Left ventricle myocardium inferior (tissue), 1 donor: ENCODE data around the gene LRP1B. TPM values are rescaled to one million over a fixed set of nuclear protein-coding genes. Genes with fewer than 3 reads are reported as not detected.

Experiments
- DNase-seq: peaks from one replicate; pipeline ENCODE4 v3.0.0-alpha.2; 2020
- H3K27ac ChIP-seq: fragments of 200-600 bp; replicated peaks from 2 replicates; pipeline ENCODE4 v1.8.0; 2021
- H3K27me3 ChIP-seq: fragments of 200-600 bp; 2 replicates; pipeline ENCODE4 v1.8.0; 2021; ENCODE audit warnings: low read depth
- H3K36me3 ChIP-seq: fragments of 200-600 bp; 2 replicates; pipeline ENCODE4 v1.8.0; 2021
- H3K4me1 ChIP-seq: fragments of 200-600 bp; 2 replicates; pipeline ENCODE4 v1.8.0; 2021
- H3K4me3 ChIP-seq: fragments of 200-600 bp; 2 replicates; pipeline ENCODE4 v1.8.0; 2021; ENCODE audit warnings: mild to moderate bottlenecking, moderate library complexity
- H3K9me3 ChIP-seq: fragments of 200-600 bp; replicated peaks from 2 replicates; pipeline ENCODE4 v1.8.0; 2021
- intact Hi-C: fragments of 100-400 bp; cut with micrococcal nuclease; formaldehyde crosslinking; loops from one replicate; pipeline ENCODE4 v1.11.0; 2022
- total RNA-seq: library from RNA; stranded (reverse); fragmentation: NEBNext Ultra II Directional; extraction: Animal tissue kit (Norgen Biotek cat#: 25700); gene quantifications from one replicate; pipeline ENCODE4 v1.2.1, GENCODE V29; 2021
- TF ChIP-seq, protein P1 (sequence below): fragments of 200-600 bp; IDR thresholded peaks from 2 replicates; pipeline ENCODE4 v1.8.0; 2021; ENCODE audit warnings: antibody characterized with exemption, mild to moderate bottlenecking, borderline replicate concordance
- donor health status: DM: no; HTN: yes; CAD: no; lungs with severe emphysema.

Gene LRP1B
- total RNA-seq, 1 donor from 2014 or later, result 0.08 TPM

DNA sequence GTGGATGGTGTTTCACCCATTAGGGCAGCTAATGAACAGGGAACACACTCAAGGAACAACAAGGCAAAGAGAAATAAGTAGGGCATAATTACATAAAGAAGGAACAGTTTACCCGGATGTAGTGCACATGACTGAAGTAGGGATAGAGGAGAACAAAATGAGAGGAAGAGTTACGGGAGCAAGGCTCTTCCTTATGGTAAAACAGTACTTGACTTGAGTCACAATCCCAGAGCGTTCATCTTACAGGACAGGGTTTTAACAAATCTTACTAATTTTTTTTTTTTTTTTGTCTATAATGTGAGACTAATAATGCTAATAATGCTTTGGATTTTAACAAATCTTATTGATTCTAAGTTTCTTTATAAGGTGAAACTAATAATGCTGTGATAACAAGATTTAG is 1329.5 kb downstream of the LRP1B start:
- DNase-seq, result no peak
- Histone ChIP-seq H3K9me3 (no peaks in the 10 kb centered on the region), H3K4me1 (no peaks in the 10 kb centered on the region), H3K4me3 (no peak overlapping the region), H3K27me3 (no peaks in the 10 kb centered on the region), H3K36me3 (no peaks in the 10 kb centered on the region), H3K27ac (no peak overlapping the region)
- TF ChIP-seq, protein P1, sequence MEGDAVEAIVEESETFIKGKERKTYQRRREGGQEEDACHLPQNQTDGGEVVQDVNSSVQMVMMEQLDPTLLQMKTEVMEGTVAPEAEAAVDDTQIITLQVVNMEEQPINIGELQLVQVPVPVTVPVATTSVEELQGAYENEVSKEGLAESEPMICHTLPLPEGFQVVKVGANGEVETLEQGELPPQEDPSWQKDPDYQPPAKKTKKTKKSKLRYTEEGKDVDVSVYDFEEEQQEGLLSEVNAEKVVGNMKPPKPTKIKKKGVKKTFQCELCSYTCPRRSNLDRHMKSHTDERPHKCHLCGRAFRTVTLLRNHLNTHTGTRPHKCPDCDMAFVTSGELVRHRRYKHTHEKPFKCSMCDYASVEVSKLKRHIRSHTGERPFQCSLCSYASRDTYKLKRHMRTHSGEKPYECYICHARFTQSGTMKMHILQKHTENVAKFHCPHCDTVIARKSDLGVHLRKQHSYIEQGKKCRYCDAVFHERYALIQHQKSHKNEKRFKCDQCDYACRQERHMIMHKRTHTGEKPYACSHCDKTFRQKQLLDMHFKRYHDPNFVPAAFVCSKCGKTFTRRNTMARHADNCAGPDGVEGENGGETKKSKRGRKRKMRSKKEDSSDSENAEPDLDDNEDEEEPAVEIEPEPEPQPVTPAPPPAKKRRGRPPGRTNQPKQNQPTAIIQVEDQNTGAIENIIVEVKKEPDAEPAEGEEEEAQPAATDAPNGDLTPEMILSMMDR, result no peak
- intact Hi-C loops, result no loop called here

DNA sequence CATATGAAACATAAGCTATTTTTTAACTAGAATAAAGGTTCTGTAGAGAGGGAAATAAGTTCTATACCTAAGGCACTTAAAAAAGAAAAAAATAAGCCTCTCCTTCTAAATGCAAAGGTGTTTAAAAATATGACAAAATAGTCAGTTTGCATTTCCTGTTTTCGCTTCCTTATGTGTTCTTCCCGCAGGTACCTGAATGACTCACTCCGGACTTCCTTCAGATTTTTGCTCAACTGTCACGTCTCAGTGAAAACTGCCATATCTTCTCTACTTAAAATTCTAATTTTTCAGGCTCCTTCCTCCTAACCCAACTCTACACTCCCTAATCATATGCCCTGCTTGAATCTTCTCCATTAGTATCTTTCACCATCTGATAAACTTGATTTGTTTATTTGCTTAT is 1333.1 kb downstream of the LRP1B start:
- no peaks in the 10 kb centered on the region for H3K4me1 ChIP-seq
- no peak for DNase-seq
- intact Hi-C loops, result no loop called here
- no peaks in the 10 kb centered on the region for H3K27me3 ChIP-seq
- no peak overlapping the region for H3K27ac ChIP-seq
- H3K36me3 ChIP-seq, result no peaks in the 10 kb centered on the region
- no peaks in the 10 kb centered on the region for H3K9me3 ChIP-seq
- TF ChIP-seq, protein P1, result no peak
- no peak overlapping the region for H3K4me3 ChIP-seq

DNA sequence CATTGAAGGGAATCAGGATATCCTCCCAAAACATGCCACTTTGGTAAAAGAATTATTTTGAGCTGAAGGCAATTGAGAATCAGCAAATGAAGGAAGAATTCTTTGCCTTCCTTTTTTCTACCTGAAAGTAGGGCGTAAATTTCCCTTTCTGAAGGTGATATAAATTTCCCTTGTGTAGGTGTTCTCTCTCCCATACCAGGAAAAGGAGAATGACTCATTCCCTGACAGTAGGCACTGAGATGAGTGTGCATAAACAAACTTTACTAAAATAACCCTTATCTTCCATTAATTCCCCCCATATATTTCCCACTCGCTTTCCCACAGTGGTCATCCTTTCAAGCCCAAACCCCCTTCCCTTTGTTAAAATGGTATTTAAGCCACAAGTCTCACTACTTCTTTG is 1339.0 kb downstream of the LRP1B start:
- intact Hi-C loops, result no loop called here
- Histone ChIP-seq H3K27ac (no peak overlapping the region), H3K4me3 (no peak overlapping the region), H3K9me3 (peaks cover 2% of the 10 kb centered on the region), H3K4me1 (no peaks in the 10 kb centered on the region), H3K36me3 (no peaks in the 10 kb centered on the region), H3K27me3 (no peaks in the 10 kb centered on the region)
- DNase-seq, result no peak
- TF ChIP-seq, protein P1, result no peak

DNA sequence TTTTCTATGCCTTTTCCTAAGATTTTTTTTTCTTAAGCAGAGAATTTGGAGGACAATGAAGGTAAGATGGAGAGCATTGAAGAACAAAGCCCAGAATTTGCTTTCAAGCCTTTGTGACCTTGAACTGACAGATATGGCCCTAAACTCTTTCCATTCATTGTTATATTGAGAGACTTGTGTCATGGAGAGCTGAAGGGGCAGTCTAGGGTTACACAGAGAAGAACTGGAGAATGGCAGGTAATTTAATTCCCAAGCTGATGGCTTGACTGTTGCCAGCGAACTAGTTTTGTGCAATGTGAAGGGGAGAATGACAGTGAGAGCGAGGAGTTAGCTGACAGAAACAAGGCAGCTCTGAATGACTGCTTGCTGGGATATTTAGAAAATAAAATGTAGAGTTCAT is 1344.2 kb downstream of the LRP1B start:
- H3K27me3 ChIP-seq, result no peaks in the 10 kb centered on the region
- H3K36me3 ChIP-seq, result no peaks in the 10 kb centered on the region
- no peak for DNase-seq
- no peaks in the 10 kb centered on the region for H3K4me1 ChIP-seq
- H3K9me3 ChIP-seq, result no peaks in the 10 kb centered on the region
- H3K4me3 ChIP-seq, result no peak overlapping the region
- no peak overlapping the region for H3K27ac ChIP-seq
- TF ChIP-seq, protein P1, result no peak
- intact Hi-C loops, result no loop called here

DNA sequence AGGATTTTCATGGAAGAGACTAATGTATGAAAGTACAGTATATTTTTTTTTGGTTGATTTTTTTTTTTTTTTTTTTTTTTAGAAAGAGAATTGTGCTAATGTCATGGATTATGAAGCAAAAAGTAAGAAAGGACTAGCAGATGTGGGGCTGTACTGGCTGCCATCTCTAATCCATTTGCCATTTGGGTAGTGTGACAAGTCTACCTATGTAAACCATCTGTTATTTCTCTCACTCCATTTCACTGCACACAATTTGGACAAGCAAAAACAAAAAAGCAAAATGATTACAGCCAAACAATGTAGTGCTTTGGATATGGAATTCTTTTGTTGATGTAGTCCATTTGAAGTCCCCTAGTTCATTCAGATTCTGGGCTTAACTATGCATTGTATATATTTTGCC is 1355.4 kb downstream of the LRP1B start:
- intact Hi-C loops, result no loop called here
- H3K27ac ChIP-seq, result no peak overlapping the region
- H3K4me3 ChIP-seq, result no peak overlapping the region
- H3K36me3 ChIP-seq, result no peaks in the 10 kb centered on the region
- DNase-seq, result no peak
- H3K27me3 ChIP-seq, result no peaks in the 10 kb centered on the region
- no peaks in the 10 kb centered on the region for H3K9me3 ChIP-seq
- TF ChIP-seq, protein P1, result no peak
- no peaks in the 10 kb centered on the region for H3K4me1 ChIP-seq

DNA sequence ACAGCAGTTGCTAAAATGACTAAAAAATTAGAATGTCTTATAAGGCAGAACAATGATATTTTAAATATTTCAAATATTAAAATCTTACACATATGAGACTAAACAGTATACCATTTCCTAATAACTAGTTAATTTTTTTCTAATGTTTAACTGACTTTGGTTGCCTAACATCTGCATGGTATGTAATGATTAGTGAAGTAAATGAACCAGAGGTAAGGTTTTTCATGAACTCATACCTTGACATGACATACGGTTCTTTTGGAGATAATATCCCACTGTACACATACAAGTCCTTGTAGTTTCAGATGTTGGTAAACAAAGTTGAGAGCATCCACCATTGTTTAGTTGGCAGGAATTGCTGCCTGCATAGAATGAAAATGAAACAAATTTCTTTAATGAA is 1360.2 kb downstream of the LRP1B start:
- Histone ChIP-seq H3K4me3 (no peak overlapping the region), H3K36me3 (no peaks in the 10 kb centered on the region), H3K4me1 (no peaks in the 10 kb centered on the region), H3K27me3 (no peaks in the 10 kb centered on the region), H3K27ac (no peak overlapping the region), H3K9me3 (no peaks in the 10 kb centered on the region)
- no peak for DNase-seq
- TF ChIP-seq, protein P1, result no peak
- intact Hi-C loops, result no loop called here
